Endothelial cell (in vitro differentiated cells): ENCODE results near the gene RAB14. TPM values are rescaled to one million over a fixed set of nuclear protein-coding genes. Genes with fewer than 3 reads are reported as not detected.

Experiments
- DNase-seq: peaks from one replicate; pipeline ENCODE4 v3.0.0; 2021; ENCODE audit warnings: low spot score
- H3K27ac Mint-ChIP-seq: one replicate; pipeline ENCODE4 v1.8.0; 2021; ENCODE audit warnings: mixed read lengths, inconsistent platforms; ENCODE audit not compliant: unreplicated experiment
- H3K27me3 Mint-ChIP-seq: one replicate; pipeline ENCODE4 v1.8.0; 2021; ENCODE audit warnings: mild to moderate bottlenecking, moderate library complexity, mixed read lengths, inconsistent platforms; ENCODE audit not compliant: unreplicated experiment
- H3K36me3 Mint-ChIP-seq: one replicate; pipeline ENCODE4 v1.8.0; 2021; ENCODE audit warnings: mild to moderate bottlenecking, low read depth, mixed read lengths, inconsistent platforms; ENCODE audit not compliant: unreplicated experiment
- H3K4me1 Mint-ChIP-seq: one replicate; pipeline ENCODE4 v1.8.0; 2021; ENCODE audit warnings: mild to moderate bottlenecking, mixed read lengths, inconsistent platforms; ENCODE audit not compliant: unreplicated experiment
- H3K4me3 Mint-ChIP-seq: one replicate; pipeline ENCODE4 v1.8.0; 2021; ENCODE audit warnings: mild to moderate bottlenecking, mixed read lengths, inconsistent platforms; ENCODE audit not compliant: unreplicated experiment
- H3K9me3 Mint-ChIP-seq: one replicate; pipeline ENCODE4 v1.8.0; 2021; ENCODE audit warnings: mixed read lengths, inconsistent platforms; ENCODE audit not compliant: unreplicated experiment
- total RNA-seq: library from RNA; stranded (reverse); fragmentation: NEBNext Ultra II Directional; extraction: Animal tissue kit (Norgen Biotek cat#: 25700); gene quantifications from one replicate; pipeline ENCODE4 v1.2.1, GENCODE V29; 2021; ENCODE audit not compliant: unreplicated experiment
- TF ChIP-seq, protein P1 (sequence below): fragments of 200-600 bp; sonication (generic); IDR thresholded peaks from one replicate; pipeline ENCODE4 v1.5.0; 2021; ENCODE audit warnings: antibody characterized with exemption; ENCODE audit not compliant: unreplicated experiment

The RAB14 gene
- total RNA-seq, 1 donor from 2014 or later: 81.6 TPM

DNA sequence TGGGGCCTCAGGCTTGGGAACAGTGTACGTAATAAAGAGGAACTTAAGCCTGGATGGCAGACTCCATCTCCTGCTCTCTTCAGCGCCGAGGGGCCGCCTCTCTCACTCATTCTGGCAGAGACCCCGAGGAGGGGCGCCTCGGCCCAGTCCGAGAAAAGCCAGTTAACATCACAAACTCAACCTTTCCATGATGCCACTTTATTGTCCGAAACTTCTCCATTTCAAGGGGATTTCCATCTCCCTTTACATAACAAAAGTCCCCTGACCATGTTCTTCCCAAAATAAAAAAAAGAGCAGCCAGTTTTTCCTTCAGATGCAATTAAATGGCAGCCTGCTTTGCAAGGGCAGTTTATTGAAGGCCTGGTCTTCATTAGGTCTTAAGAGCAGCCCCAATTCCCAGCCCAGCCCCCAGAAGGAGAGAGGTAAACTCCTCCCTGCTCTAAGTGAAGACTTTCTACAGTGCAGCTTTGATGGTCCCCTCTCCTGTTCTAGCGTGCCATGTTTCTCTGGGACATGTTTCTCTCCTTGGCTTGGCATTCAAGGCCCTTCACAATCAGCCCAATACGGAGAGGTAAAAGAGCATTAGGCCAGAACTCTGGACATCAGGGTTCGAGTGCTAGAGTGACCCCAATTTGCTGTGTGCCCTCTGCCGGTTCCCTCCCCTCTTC is 19.5 kb upstream of the RAB14 start:
- H3K4me1 Mint-ChIP-seq: peaks cover 8% of the 10 kb centered on the region
- no peak for DNase-seq
- H3K4me3 Mint-ChIP-seq: no peak overlapping the region
- H3K27ac Mint-ChIP-seq: no peak overlapping the region
- TF ChIP-seq, protein P1, sequence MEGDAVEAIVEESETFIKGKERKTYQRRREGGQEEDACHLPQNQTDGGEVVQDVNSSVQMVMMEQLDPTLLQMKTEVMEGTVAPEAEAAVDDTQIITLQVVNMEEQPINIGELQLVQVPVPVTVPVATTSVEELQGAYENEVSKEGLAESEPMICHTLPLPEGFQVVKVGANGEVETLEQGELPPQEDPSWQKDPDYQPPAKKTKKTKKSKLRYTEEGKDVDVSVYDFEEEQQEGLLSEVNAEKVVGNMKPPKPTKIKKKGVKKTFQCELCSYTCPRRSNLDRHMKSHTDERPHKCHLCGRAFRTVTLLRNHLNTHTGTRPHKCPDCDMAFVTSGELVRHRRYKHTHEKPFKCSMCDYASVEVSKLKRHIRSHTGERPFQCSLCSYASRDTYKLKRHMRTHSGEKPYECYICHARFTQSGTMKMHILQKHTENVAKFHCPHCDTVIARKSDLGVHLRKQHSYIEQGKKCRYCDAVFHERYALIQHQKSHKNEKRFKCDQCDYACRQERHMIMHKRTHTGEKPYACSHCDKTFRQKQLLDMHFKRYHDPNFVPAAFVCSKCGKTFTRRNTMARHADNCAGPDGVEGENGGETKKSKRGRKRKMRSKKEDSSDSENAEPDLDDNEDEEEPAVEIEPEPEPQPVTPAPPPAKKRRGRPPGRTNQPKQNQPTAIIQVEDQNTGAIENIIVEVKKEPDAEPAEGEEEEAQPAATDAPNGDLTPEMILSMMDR: no peak
- H3K27me3 Mint-ChIP-seq: no peaks in the 10 kb centered on the region
- H3K9me3 Mint-ChIP-seq: no peaks in the 10 kb centered on the region
- H3K36me3 Mint-ChIP-seq: no peaks in the 10 kb centered on the region

DNA sequence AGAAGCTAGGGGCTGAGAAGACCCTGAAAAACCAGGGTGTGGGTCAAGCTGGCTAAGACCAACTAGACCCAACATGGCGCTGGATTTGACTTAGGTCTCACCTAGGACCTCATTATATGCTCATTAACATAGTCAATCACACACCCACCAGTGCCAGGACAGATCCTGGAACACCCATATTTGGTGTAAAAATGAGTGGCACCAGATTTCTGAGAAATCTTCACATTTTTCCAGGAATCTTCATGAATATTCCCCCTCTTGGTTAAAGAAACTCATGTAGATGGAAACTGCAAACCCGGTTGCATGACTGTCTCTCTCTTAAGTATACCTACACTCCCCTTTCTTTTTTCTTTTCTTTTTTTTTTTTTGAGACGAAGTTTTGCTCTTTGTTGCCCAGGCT is 17.9 kb upstream of the RAB14 start:
- Mint-ChIP-seq H3K4me3 (no peak overlapping the region), H3K27me3 (no peaks in the 10 kb centered on the region), H3K27ac (no peak overlapping the region), H3K4me1 (peaks cover 8% of the 10 kb centered on the region), H3K36me3 (no peaks in the 10 kb centered on the region), H3K9me3 (no peaks in the 10 kb centered on the region)
- DNase-seq: no peak
- TF ChIP-seq, protein P1: no peak

DNA sequence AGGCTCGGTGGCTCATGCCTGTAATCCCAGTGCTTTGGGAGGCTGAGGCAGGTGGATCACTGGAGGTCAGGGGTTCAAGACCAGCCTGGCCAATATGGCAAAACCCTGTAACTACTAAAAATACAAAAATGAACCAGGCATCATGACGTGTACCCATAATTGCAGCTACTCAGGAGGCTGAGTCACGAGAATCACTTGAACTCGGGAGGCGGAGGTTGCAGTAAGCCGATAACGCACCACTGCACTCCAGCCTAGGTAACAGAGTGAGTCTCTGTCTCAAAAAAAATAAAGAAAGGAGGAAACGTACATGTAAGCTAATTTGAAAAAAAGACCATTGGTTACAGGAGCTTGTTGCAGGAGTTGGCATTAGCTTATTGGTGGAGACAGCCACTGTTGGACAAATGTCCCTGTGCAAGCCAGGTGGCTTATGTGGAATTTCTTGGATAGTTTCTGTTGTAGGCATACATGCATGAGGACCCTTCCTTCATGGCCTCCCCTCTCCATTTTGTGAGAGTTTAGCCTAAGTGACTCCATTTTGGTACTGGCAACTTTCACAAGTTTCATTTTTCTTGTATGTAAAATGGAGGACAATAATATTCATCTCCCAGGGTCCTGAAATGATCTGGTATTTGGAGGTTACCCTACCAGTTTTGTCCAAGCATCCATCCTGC is 16.8 kb upstream of the RAB14 start:
- H3K27me3 Mint-ChIP-seq: no peaks in the 10 kb centered on the region
- DNase-seq: no peak
- TF ChIP-seq, protein P1: no peak
- H3K36me3 Mint-ChIP-seq: no peaks in the 10 kb centered on the region
- H3K4me1 Mint-ChIP-seq: peaks cover 11% of the 10 kb centered on the region
- H3K4me3 Mint-ChIP-seq: no peak overlapping the region
- H3K27ac Mint-ChIP-seq: no peak overlapping the region
- H3K9me3 Mint-ChIP-seq: no peaks in the 10 kb centered on the region

DNA sequence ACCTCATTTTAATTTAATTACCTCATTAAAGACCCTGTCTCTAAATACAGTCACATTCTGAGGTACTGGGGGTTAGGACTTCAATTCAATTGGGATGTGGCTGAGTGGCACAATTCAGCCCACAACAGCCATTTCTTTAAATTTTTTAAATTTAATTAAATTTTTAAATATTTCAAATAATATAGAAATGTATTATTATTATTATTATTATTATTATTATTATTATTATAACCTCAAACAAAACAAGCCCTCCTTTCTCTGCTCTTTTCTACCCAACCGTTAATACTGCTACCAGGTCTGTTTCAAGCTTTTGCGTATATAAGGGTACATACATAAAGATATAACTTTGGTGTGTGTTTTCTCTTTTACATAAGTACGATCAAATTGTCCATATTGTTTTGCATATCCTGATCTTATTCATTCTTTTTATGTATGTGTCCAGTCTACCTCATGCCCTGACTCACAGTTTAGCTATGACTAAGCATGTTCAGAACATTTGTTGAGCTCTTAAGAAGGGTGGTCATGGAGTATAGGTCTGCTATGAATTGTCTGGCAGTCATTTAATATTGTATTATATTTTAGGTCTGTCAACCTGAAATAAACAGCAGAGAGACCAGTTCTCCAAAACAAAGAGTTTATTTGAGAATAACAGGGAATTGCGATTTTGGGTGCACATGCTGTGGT is 16.1 kb upstream of the RAB14 start:
- TF ChIP-seq, protein P1: no peak
- no peak for DNase-seq
- H3K27ac Mint-ChIP-seq: no peak overlapping the region
- no peaks in the 10 kb centered on the region for H3K27me3 Mint-ChIP-seq
- H3K36me3 Mint-ChIP-seq: no peaks in the 10 kb centered on the region
- no peaks in the 10 kb centered on the region for H3K9me3 Mint-ChIP-seq
- peaks cover 15% of the 10 kb centered on the region for H3K4me1 Mint-ChIP-seq
- H3K4me3 Mint-ChIP-seq: no peak overlapping the region
